ENCODE data around the gene MTAP. TPM values are rescaled to one million over a fixed set of nuclear protein-coding genes. Genes with fewer than 3 reads are reported as not detected.

The MTAP gene
- total RNA-seq, 1 experiment from 2014 or later, result not detected

- CTCF ChIA-PET, result no interaction called here
- POLR2A ChIA-PET, result no interaction called here
- intact Hi-C loops (cut with micrococcal nuclease), result no loop called here
- H3K4me1 Mint-ChIP-seq (ENCODE audit: insufficient read depth, unreplicated experiment), result no peaks in the 10 kb centered on the region
- no peak for DNase-seq (ENCODE audit: unreplicated experiment)
- no peak overlapping the region for H3K27ac Mint-ChIP-seq (ENCODE audit: low read depth, unreplicated experiment)
- H3K27me3 Mint-ChIP-seq (ENCODE audit: insufficient read depth, unreplicated experiment), result no peaks in the 10 kb centered on the region
- no peak overlapping the region for H3K4me3 Mint-ChIP-seq (ENCODE audit: unreplicated experiment)
- no peak for TF ChIP-seq CTCF (IDR thresholded peaks at IDR 0.05; ENCODE audit: unreplicated experiment)
- H3K36me3 Mint-ChIP-seq (ENCODE audit: insufficient read depth, unreplicated experiment), result no peaks in the 10 kb centered on the region
- no TSS peak for BruUV-seq (replicated peaks)
- no peaks in the 10 kb centered on the region for H3K9me3 Mint-ChIP-seq (ENCODE audit: unreplicated experiment)
Measured at GRCh38 chr9:21983561-21983935, 181.1 kb downstream of the MTAP start.

- CTCF ChIA-PET, result no interaction called here
Measured at GRCh38 chr9:21984101-21984500, 181.7 kb downstream of the MTAP start.

GRCh38 chr9:21985964-21986667 lies 183.7 kb downstream of the MTAP start:
- H3K27me3 Mint-ChIP-seq (ENCODE audit: insufficient read depth, unreplicated experiment), result no peaks in the 10 kb centered on the region
- no TSS peak for BruUV-seq (replicated peaks)

More at GRCh38 chr9:21984101-21984500, 181.7 kb downstream of the MTAP start:
- Mint-ChIP-seq H3K27me3 (ENCODE audit: insufficient read depth, unreplicated experiment) (no peaks in the 10 kb centered on the region), H3K4me3 (ENCODE audit: unreplicated experiment) (no peak overlapping the region), H3K4me1 (ENCODE audit: insufficient read depth, unreplicated experiment) (no peaks in the 10 kb centered on the region), H3K9me3 (ENCODE audit: unreplicated experiment) (no peaks in the 10 kb centered on the region), H3K27ac (ENCODE audit: low read depth, unreplicated experiment) (no peak overlapping the region), H3K36me3 (ENCODE audit: insufficient read depth, unreplicated experiment) (no peaks in the 10 kb centered on the region)
- no peak for TF ChIP-seq CTCF (IDR thresholded peaks at IDR 0.05; ENCODE audit: unreplicated experiment)
- BruUV-seq (replicated peaks), result no TSS peak
- no peak for DNase-seq (ENCODE audit: unreplicated experiment)
- POLR2A ChIA-PET, result no interaction called here
- intact Hi-C loops (cut with micrococcal nuclease), result no loop called here

More at GRCh38 chr9:21985964-21986667, 183.7 kb downstream of the MTAP start:
- no peaks in the 10 kb centered on the region for H3K4me1 Mint-ChIP-seq (ENCODE audit: insufficient read depth, unreplicated experiment)
- no peak for TF ChIP-seq CTCF (IDR thresholded peaks at IDR 0.05; ENCODE audit: unreplicated experiment)
- DNase-seq (ENCODE audit: unreplicated experiment), result no peak
- H3K27ac Mint-ChIP-seq (ENCODE audit: low read depth, unreplicated experiment), result no peak overlapping the region
- no peak overlapping the region for H3K4me3 Mint-ChIP-seq (ENCODE audit: unreplicated experiment)
- no peaks in the 10 kb centered on the region for H3K36me3 Mint-ChIP-seq (ENCODE audit: insufficient read depth, unreplicated experiment)
- intact Hi-C loops (cut with micrococcal nuclease), result no loop called here
- ChIA-PET CTCF (no interaction called here), POLR2A (no interaction called here)
- no peaks in the 10 kb centered on the region for H3K9me3 Mint-ChIP-seq (ENCODE audit: unreplicated experiment)

Other genes with a start within 250 kb of the MTAP start
- gene CDKN2A, start 191.8 kb downstream of the MTAP start, total RNA-seq (2022), result not detected in 2 replicates
- gene CDKN2B-AS1, start 192.2 kb downstream of the MTAP start, total RNA-seq (2022), result not detected in 2 replicates
- not detected in 2 replicates for gene CDKN2B, start 206.7 kb downstream of the MTAP start, total RNA-seq (2022)

All from MCF 10A (cell line).